HG03571 (cell line): ENCODE results near the gene EFNA3.
"Not testable (repeated sequence)": the region's sequence is repeated elsewhere in the genome, so short reads cannot be mapped to it uniquely, and the experiment has no call there.

Experiments used
- ATAC-seq: cut with Tn5 transposase; IDR thresholded peaks from one replicate; pipeline ENCODE4 v1.9.1; 2021; ENCODE audit not compliant: unreplicated experiment

Gene EFNA3

GRCh38 chr1:155108296-155108695 lies 29.7 kb downstream of the EFNA3 start:
- ATAC-seq: no peak

GRCh38 chr1:155110381-155110780 lies 31.7 kb downstream of the EFNA3 start:
- no peak for ATAC-seq

DNA sequence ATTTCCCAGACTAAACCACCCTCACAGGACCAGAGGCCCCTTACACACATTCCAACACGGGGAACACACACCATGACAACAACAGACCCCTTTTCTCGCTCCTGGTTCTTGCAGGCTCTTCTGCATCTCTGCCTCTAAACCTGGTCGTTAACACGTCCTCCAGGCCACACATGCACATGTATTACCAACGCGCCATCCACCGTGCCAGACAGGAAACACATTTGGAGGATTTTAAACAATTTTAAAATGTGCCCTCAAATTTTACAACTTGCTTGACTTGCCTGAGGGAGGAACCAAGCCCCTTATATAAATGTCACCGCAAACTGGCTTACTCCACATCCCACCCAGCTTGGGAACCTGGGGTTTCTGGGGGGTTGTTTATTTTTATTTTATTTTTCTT lies 32.2 kb downstream of the EFNA3 start:
- no peak for ATAC-seq

- ATAC-seq: no peak
Measured at GRCh38 chr1:155113450-155113980, 34.9 kb downstream of the EFNA3 start.

DNA sequence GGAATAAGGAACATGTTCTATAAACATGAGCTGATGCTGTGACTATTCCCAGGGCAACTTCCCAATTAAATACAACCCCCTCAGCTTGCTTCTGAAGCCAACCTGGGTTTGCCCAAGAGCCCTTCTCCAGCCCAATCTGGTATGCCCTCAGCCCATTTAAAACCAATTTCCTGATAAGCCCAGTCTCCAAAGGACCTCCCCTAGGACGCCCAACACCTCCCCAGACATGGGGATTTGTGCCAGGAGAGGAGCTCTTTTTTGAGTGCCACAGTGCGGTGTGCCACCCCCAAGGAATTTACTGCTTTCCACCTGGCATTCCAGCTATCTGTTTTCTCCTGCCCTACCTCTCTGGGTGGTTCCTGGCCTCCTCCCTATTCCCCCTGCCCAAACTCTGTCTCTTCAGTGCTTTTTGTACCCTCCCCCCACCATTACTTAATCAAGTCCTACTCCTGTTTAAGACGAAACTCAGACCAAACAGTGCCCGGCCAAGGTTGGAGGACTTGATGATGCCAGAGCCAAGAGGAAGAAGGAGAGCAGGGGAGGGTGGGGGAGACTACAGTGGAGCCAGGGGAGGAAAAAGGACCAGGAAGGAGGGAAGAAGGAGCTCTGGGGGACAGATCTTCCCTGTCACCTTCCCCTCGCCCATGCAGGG lies 37.6 kb downstream of the EFNA3 start:
- ATAC-seq: no peak

DNA sequence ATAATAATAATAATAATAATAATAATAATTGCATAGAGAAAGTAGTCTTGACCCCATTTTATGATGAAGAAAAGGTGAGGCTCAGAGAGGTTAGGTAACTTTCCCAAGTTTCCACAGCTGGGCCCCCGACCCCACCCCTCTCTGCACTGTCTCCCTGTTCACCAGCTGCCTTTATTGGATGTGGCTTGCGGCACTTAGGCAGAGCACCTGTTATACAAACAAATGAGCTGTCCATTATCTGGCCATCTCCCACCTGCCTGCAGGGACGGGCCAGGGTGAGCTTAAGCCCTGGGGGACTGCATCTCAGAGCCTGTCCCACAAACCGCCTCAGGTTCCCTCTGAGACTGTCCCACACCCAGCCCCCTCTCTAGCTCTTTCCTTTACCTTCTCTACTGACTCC lies 39.0 kb downstream of the EFNA3 start:
- no peak for ATAC-seq

- ATAC-seq: not testable (repeated sequence)
Measured at GRCh38 chr1:155118090-155118489, 39.5 kb downstream of the EFNA3 start.

DNA sequence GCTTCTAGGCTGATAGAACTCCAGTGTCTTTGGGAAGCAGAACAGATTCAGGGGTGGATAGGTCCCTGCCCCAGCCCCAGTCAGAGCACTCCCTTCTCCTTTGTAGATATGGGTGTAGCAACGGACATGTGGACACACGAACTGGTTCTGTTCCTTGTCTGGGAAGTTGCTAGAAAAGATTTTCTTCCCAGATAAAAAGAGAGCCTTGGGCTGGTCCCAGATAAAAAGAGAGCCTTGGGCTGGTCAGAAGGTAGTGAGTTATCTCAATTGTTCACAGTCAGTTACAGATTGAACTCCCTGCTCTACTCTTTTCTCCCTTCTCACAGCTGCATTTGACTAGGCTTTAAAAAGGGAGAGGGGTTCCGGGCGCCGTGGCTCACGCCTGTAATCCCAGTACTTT lies 41.6 kb downstream of the EFNA3 start:
- no peak for ATAC-seq

DNA sequence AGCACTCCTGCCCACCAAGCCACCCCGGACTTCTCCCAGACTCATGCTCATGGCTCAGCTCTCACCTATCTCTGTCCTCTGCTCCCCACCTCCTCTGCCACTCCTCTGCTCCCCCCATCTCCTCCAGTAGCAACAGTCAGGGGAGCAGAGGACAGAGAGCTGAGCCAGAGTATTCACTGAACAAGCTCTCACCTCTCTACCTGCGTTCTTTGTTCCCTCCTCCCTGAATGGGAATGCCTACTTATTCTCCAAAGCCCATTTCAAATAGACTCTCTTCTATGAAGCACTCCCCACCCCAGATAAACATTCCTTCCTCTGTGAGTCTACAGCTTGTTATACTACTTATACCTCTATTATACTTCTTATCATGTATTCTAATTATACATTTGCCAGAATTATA lies 42.6 kb downstream of the EFNA3 start:
- ATAC-seq: no peak

GRCh38 chr1:155122308-155122707 lies 43.7 kb downstream of the EFNA3 start:
- no peak for ATAC-seq

- ATAC-seq: no peak
Measured at GRCh38 chr1:155123801-155124200, 45.2 kb downstream of the EFNA3 start.

DNA sequence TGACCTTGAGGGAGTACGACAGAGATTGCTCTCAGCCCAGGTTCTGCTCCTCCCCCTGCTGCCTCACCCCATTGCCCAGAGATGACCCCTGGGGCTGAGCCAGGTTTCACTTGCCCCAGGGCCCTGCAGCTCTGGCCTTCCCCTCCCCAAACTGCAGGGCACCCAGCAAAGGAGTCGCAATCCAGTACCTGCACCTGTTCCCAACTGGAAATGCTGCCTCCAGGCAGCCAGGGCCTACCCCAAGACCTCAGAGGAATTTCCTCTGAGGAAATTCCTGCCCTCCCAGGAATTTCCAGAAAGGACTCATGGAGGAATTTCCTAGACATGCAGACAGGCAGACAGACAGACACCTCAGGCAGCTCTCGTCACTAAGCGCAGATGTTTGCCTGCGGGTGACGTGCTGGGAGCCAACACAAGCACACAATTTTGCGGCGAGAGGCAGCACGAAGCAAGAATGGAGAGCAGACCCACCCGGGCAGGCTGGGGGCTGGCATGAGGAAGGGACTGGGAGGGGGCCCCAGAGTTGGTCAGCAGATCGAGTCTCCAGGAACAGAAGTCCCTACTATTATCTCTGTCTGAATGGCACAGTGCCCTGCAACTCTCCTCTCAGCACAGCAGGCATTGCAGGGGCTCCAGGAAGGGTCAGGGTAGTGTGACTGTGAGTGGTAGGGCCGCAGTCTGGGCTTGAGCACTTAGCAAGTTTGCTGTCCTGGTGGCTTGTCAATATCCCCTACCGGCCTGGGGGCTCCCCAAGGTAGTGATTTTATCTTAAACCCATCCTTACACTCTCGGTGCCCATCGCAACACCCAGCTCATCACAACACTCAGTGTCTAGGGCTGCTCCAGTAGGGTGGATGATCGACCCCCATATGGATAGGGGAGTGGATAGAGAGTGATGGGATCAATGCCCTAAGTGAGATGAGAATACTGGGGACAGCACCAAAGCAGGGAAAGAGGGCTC lies 46.1 kb downstream of the EFNA3 start:
- no peak for ATAC-seq

DNA sequence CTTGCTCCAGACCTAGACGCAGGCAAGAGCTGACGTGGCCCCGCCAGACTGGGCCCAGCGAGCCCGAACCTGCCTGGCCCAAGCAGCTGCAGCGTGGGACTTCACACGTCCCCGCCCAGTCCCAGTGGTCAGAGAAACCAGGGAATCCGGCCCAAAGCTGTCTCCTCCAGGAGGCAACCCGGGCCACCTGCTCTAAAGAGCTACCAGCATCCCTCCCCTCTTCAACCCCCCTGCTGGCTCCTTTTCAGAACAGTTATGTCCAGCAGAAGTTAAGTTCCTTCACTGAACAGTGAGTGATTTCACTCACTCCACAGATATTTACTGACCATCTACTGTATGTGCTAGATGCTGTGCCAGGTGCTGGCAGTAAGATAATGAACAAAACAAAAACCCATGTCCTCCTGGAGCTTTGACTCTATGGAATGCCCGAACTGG lies 46.9 kb downstream of the EFNA3 start:
- ATAC-seq: no peak

GRCh38 chr1:155125946-155126555 lies 47.4 kb downstream of the EFNA3 start:
- no peak for ATAC-seq

- no peak for ATAC-seq
Measured at GRCh38 chr1:155126556-155127104, 48.0 kb downstream of the EFNA3 start.

DNA sequence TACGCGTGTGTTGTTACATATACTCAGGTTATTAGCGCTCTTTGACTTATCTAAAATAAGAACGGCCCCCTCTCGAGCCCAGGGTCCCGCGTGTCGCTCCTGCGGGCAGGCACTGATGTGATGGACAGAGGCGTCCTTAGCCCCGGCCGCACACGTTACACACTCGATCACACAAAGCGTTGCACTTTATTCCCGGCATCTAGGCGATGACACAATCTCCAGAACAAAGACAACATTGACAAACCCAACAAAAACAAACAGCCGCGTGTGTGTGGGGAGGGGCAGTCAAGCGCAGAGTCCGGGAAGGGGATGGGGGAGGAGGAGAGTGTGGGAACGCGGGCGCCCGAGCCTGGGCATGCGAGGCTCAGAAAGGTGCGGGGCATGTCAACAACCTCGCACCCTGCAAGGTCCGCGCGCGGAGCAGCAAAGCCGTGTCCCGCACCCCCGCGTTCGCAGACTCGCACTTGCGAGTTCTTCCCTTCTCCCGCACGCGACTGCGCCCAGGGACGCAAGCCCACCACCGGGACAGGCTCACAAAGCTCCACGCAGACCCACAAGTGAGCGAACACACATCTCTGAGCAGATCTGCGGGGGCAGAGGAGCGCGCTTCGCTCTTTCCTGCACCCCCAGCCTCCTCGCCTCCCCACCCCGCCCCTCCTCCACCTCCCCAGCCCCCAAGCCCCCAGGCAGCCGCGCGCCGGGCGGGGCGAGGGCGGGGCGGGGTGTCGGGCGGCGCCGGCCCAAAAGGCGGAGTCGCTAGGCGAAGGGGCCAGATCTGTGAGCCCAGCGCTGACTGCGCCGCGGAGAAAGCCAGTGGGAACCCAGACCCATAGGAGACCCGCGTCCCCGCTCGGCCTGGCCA lies 48.7 kb downstream of the EFNA3 start, which contains the start of gene EFNA1:
EFNA1 (plus strand) TSS at position 772 of the 862 bp plus-strand sequence. CDS start 102 bp downstream, outside the sequence.
- ATAC-seq: no peak

DNA sequence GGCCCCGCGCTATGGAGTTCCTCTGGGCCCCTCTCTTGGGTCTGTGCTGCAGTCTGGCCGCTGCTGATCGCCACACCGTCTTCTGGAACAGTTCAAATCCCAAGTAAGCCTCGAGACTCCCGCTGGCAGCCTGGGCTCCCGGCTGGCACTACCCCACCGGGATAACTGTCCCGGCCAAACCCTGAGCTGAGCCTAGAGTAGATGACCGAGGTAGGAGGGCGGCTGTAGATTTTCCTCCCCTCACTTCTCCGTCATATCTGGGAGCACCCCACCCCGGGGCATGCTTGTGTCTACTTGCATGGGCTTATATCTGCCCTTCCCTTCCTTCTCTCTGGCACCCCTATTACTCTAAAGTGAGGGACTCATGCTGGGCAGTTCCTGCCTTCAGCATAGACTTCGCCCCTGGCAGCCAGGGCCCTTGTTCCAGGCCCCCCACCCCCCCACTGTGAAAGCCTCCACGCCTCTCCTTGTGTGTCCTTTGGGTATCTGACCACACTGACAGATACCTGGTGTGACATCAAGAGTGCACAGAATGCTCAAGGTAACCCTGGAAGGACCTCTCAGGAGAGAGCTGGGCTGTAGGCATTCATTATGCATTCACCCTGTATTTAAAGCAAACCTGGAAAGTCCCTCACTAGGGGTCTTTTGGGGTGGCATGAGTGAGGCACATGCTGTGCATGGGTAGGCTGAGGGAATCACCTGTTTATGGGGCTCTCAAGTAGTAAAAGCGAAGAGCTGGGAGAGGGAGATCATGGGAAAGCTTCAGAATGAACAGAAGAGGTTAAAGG lies 49.5 kb downstream of the EFNA3 start:
- ATAC-seq: no peak

GRCh38 chr1:155128755-155129473 lies 50.3 kb downstream of the EFNA3 start:
- ATAC-seq: no peak
